VCaP (cell line): ENCODE results near the gene NR2C1.

Experiments used
- H3K27ac ChIP-seq: fragments of 450-650 bp; 2 replicates; pipeline ENCODE4 v1.5.1; 2017
- TF ChIP-seq, protein P1 (sequence below): fragments of 450-650 bp; conservative IDR thresholded peaks from 2 replicates; pipeline ENCODE4 v1.5.1; 2017; ENCODE audit warnings: mild to moderate bottlenecking, moderate library complexity

NR2C1 gene

DNA sequence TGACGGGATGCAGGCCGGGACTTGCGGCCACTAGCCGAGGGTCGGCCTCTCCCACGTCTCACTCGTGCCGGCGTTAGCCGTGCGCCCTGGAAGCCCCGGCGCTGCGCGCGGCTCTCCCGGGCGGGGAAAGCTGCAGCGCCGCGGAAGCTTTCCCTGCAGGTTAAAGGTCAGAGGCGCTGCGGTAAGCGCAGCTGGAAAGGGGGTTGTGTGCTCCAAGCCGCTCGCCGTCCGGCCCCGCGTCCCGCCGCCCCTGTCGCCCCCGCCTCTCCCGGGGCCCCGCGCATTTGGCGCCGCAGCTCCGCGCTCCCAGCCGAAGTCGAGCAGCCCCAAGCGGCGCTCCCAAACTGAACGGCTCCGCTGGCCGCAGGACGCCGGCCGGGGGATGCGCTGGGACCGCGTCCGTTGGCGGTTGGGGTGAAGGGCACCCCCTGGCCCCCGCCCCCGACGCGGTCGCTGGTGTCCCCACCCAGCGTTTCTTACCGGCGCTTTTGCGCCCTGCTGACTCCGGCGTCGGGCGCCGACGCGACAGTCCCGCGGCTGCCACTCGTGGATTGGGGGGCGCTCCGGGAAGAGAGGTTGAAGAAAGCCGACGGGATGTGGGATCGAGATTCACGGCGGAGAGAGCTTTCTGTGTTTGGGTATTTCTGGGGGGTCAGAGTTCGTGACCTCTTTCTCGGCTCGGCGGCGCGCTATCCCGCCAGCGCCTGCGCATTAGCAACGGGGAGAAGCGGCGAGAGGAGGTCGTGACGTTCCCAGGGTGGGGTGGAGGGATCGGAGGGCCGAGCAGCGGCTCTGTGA lies at the start of gene NR2C1:
TSS of gene NR2C1 (minus strand) at position 719 of the 798 bp plus-strand sequence. CDS start 6,234 bp downstream, outside the sequence.
- TF ChIP-seq, protein P1, sequence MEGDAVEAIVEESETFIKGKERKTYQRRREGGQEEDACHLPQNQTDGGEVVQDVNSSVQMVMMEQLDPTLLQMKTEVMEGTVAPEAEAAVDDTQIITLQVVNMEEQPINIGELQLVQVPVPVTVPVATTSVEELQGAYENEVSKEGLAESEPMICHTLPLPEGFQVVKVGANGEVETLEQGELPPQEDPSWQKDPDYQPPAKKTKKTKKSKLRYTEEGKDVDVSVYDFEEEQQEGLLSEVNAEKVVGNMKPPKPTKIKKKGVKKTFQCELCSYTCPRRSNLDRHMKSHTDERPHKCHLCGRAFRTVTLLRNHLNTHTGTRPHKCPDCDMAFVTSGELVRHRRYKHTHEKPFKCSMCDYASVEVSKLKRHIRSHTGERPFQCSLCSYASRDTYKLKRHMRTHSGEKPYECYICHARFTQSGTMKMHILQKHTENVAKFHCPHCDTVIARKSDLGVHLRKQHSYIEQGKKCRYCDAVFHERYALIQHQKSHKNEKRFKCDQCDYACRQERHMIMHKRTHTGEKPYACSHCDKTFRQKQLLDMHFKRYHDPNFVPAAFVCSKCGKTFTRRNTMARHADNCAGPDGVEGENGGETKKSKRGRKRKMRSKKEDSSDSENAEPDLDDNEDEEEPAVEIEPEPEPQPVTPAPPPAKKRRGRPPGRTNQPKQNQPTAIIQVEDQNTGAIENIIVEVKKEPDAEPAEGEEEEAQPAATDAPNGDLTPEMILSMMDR, result no peak
- H3K27ac ChIP-seq, result peak within 1 kb of the TSS; percentile 79

DNA sequence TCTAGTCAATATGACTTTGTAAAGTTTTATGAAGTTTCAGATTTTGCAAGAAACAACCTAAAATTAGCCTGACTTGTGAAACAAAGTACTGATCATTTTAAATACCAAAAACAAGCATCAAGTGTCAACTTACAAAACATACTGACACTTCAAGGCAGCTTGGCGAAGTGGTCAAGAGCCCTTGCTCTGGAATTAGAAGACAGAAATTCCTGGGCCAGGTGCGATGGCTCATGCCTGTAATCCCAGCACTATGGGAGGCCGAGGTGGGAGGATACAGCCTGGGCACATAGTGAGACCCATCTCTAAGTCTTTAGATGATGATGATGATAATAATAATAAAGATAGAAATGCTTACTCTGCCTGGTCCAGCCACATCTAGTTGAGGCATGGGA lies 45.4 kb upstream of the NR2C1 start:
- H3K27ac ChIP-seq, result no peak overlapping the region
- TF ChIP-seq, protein P1, result no peak

DNA sequence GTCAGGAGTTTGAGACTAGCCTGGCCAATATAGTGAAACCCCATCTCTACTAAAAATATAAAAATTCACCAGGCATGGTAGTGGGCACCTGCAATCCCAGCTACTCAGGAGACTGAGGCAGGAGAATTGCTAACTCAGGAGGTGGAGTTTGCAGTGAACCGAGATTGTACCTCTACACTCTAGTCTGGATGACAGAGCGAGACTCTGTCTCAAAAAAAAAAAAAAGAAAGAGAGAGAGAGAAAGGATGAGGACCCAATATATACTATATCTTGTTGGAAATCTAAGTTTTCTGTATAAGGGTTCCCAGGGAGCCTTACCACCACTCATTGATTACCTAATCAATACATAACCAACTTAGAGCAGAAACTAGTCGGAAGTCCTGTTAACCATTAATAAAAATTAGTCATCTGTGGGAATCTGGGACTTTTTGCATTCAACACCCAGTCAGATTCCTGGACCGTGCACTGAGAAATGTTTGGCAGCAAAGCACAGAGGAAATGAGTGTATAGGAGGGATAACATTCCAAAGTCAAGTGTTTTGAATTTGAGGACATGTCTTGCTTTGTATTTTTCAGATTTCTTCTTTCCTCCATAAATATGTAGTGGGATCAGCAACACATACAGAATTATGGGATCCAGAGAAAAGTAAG lies 44.8 kb upstream of the NR2C1 start:
- H3K27ac ChIP-seq, result no peak overlapping the region
- TF ChIP-seq, protein P1, result no peak

DNA sequence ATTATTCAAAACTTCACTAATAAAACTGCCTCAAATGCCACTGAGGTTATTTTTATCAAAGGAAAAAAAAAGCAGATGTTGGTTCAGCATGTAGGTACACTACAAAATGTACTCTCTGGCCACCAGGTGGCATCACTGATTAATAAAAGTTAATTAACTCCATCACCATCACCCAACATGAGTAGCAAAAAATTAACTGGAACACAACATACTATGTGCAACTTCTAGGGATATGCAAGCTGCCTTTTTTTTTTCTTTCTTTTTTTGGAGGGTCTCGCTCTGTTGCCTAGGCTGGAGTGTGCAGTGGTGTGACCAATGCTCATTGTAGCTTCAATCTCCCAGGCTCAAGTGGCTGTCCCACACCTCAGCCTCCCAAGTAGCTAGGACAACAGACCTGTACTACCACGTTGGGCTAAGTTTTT lies 43.8 kb upstream of the NR2C1 start:
- TF ChIP-seq, protein P1, result peak; percentile 78
- H3K27ac ChIP-seq, result no peak overlapping the region

DNA sequence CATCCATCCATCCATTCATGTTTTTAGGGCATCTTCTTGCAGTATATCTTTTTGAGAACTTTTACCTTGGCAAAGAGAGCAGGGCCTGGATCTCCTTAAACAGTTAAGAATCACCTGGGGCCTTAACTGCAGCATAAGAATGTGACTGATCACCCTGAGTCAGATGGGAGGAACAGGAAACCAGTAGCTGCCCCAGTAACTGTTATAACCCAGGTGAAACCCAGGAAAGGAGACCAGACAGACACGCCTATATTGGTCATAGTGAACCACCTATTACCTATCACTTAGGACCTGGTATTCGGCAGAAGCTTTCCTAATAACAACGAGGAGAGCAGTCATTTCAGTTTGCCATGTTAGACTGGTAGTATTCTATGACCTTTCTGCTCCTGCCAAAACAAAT lies 43.4 kb upstream of the NR2C1 start:
- TF ChIP-seq, protein P1, result no peak
- H3K27ac ChIP-seq, result no peak overlapping the region

DNA sequence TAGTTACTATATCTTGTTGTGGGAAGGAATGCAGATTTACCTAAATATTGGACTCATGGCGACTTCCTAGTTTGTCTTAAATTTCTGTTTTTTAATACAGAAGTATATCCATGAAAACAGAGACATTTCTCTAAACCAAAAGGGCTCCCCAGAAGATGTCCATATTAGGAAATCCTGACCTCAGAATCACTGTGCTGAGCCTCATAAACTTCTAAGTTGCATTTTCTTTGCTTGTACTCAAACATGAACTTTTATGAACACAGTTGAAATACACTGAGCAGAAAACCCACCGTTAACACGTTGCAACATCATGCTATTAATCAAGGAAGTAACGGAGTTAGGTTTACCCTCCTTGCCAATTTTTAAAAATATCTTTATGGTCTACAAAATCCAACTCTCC lies 42.9 kb upstream of the NR2C1 start:
- TF ChIP-seq, protein P1, result no peak
- no peak overlapping the region for H3K27ac ChIP-seq

DNA sequence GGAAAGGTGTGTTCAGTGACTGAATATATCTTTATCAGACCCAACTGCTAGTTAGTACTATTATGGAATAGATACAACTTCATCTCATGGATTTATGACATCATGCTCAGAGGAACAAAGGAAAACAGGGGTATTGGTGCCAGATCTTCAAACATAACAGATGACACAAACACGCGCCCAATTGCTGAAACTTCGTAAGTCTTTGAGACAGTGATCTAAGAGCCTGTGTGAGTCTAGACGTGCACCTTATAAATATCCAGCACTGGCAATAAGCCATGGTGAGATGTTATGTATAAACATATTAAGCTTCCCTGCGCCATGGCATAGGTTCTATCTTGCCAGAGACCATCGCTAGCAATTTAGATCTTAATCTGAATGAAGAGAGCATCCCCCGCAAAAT lies 42.2 kb upstream of the NR2C1 start:
- no peak overlapping the region for H3K27ac ChIP-seq
- TF ChIP-seq, protein P1, result no peak
